ENCODE results near the gene VPS13C. TPM values are rescaled to one million over a fixed set of nuclear protein-coding genes. Genes with fewer than 3 reads are reported as not detected.
A peak's percentile ranks its signal among the peaks of the same experiment; 100 is the strongest.

The VPS13C gene
- total and polyA plus RNA-seq, 10 donors = 32.9 to 194 (median 147) TPM

GRCh38 chr15:62068071-62068809 lies 8.0 kb upstream of the VPS13C start:
- Histone ChIP-seq H3K36me3 (no peaks in the 10 kb centered on the region), H3K27ac (peak overlapping the region in 5 of 8 donors; percentile 27 to 58 (median 43)), H3K27me3 (replicated peaks in 1 of 7) (peaks cover 0 to 44% (median 7%) of the 10 kb centered on the region in 7 donors), H3K4me3 (peak overlapping the region; percentile 36 to 87 (median 68)), H3K4me1 (peaks cover 18 to 36% (median 29%) of the 10 kb centered on the region in 6 donors), H3K9me3 (no peaks in the 10 kb centered on the region)
- DNase-seq = peak; percentile 89
- WGBS, 5 donors = 0 to 2% (median 1%) methylated on average over 2 to 103 of the region's 103 CpGs
- intact Hi-C loops (cut with DNase I; ENCODE audit: low total_unique reads) = no loop called here
- TF ChIP-seq CTCF (IDR thresholded peaks at IDR 0.05 in 8 of 11, conservative IDR thresholded peaks at IDR 0.05 in 3 of 11) = peak in 3 of 11 experiments; percentile 18 to 29 (median 28)
- TF ChIP-seq POLR2A (IDR thresholded peaks at IDR 0.05) = no peak
- TF ChIP-seq POLR2AphosphoS5 (IDR thresholded peaks at IDR 0.05) = peak in 2 of 3 donors; percentile 17 to 44

GRCh38 chr15:62067448-62068044 lies 7.3 kb upstream of the VPS13C start:
- no peak for TF ChIP-seq CTCF (IDR thresholded peaks at IDR 0.05 in 8 of 11, conservative IDR thresholded peaks at IDR 0.05 in 3 of 11)
- no peak for TF ChIP-seq POLR2A (IDR thresholded peaks at IDR 0.05)
- no peak for TF ChIP-seq POLR2AphosphoS5 (IDR thresholded peaks at IDR 0.05)
- Histone ChIP-seq H3K4me1 (peaks cover 18 to 36% (median 29%) of the 10 kb centered on the region in 6 donors), H3K9me3 (no peaks in the 10 kb centered on the region), H3K27ac (no peak overlapping the region), H3K36me3 (no peaks in the 10 kb centered on the region), H3K27me3 (replicated peaks in 1 of 7) (peaks cover 0 to 44% (median 7%) of the 10 kb centered on the region in 7 donors), H3K4me3 (peak overlapping the region; percentile 39 to 87 (median 68))
- DNase-seq = peak; percentile 82
- intact Hi-C loops (cut with DNase I; ENCODE audit: low total_unique reads) = no loop called here
- 2 to 3% (median 3%) methylated on average over 21 to 62 of the region's 62 CpGs for WGBS, 5 donors

- peaks cover 0 to 44% (median 7%) of the 10 kb centered on the region in 7 donors for H3K27me3 ChIP-seq (replicated peaks in 1 of 7)
- intact Hi-C loops (cut with DNase I; ENCODE audit: low total_unique reads) = no loop called here
Observed at GRCh38 chr15:62066663-62067447, 6.6 kb upstream of the VPS13C start, which contains the start of gene C2CD4A. Gene C2CD4A (plus strand): TSS chr15:62066977. CDS start chr15:62067614, 637 bp downstream.

More at GRCh38 chr15:62066663-62067447, 6.6 kb upstream of the VPS13C start, which contains the start of gene C2CD4A:
- TF ChIP-seq CTCF (IDR thresholded peaks at IDR 0.05 in 8 of 11, conservative IDR thresholded peaks at IDR 0.05 in 3 of 11) = peak in 3 of 11 experiments; percentile 11 to 32 (median 16)
- TF ChIP-seq POLR2AphosphoS5 (IDR thresholded peaks at IDR 0.05) = peak in 2 of 3 donors; percentile 19 to 28
- no peak for TF ChIP-seq POLR2A (IDR thresholded peaks at IDR 0.05)
- H3K4me3 ChIP-seq = peak within 1 kb of the TSS; percentile 39 to 87 (median 68)
- DNase-seq = peak; percentile 89
- WGBS, 5 donors = 5 to 10% (median 6%) methylated on average over 19 to 33 of the region's 33 CpGs
- no peaks in the 10 kb centered on the region for H3K36me3 ChIP-seq
- H3K4me1 ChIP-seq = peaks cover 18 to 36% (median 29%) of the 10 kb centered on the region in 6 donors
- no peaks in the 10 kb centered on the region for H3K9me3 ChIP-seq
- no peak within 1 kb of the TSS for H3K27ac ChIP-seq

All from spleen (tissue), 11 donors.